ENCODE data around the gene SPTBN5.

SPTBN5 gene

GRCh38 chr15:41887161-41887560 is 6.7 kb downstream of the SPTBN5 start:
- H3K4me1 ChIP-seq (ENCODE audit: low read length), result 0 out of 2 replicates have a peak, but pooled peaks cover 2% of the 10 kb centered on the region
- H3K79me2 ChIP-seq (ENCODE audit: low read length), result no peaks in the 10 kb centered on the region
- no peaks in the 10 kb centered on the region for H3F3A ChIP-seq (ENCODE audit: insufficient read depth, low read length)
- DNase-seq, result no peak
- H3K27ac ChIP-seq (ENCODE audit: low read length), result no peak overlapping the region
- TF ChIP-seq EZH2phosphoT487 (IDR thresholded peaks at IDR 0.05; ENCODE audit: low read length) (no peak), CTCF (IDR thresholded peaks at IDR 0.05; ENCODE audit: low read length) (no peak), EZH2 (optimal IDR thresholded peaks at IDR 0.05; ENCODE audit: low read depth, low read length) (no peak)
- H3K9me2 ChIP-seq (replicated peaks; ENCODE audit: insufficient read depth, low read length), result no peaks in the 10 kb centered on the region
- no peaks in the 10 kb centered on the region for H4K20me1 ChIP-seq (ENCODE audit: insufficient read depth, low read length)
- H3K36me3 ChIP-seq (replicated peaks; ENCODE audit: insufficient read depth, low read length), result no peaks in the 10 kb centered on the region
- no peak overlapping the region for H3K4me3 ChIP-seq (ENCODE audit: low read length)
- no peak overlapping the region for H3K9ac ChIP-seq (ENCODE audit: low read length)
- no peak overlapping the region for H2AFZ ChIP-seq (ENCODE audit: low read length)
- no peak overlapping the region for H3K4me2 ChIP-seq (ENCODE audit: low read depth, low read length)
- H3K27me3 ChIP-seq (replicated peaks; ENCODE audit: insufficient read depth, low read length), result no peaks in the 10 kb centered on the region
- H3K9me3 ChIP-seq (replicated peaks; ENCODE audit: insufficient read depth, low read length), result no peaks in the 10 kb centered on the region

DNA sequence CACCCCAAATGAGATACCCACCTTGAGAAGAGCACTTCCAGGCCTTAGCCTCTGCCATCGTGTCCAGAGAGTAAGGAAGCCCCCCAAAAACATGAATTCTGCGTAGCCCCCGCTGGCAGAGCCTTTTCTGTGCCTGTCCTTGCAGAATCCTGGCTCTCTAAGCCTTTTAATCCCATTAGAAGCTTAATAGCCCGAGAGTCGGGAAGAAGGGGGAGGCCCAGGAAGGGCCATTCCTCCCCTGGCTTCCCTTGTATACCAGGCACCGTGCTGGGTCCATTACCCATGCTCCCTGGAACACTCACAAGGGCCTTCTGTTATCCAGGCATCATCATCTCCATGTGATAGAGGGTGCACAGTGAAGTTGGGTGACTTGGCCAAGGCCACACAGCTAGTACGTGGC is 7.1 kb downstream of the SPTBN5 start:
- 0 out of 2 replicates have a peak, but pooled peaks cover 2% of the 10 kb centered on the region for H3K4me1 ChIP-seq (ENCODE audit: low read length)
- H3K79me2 ChIP-seq (ENCODE audit: low read length), result no peaks in the 10 kb centered on the region
- H3K36me3 ChIP-seq (replicated peaks; ENCODE audit: insufficient read depth, low read length), result no peaks in the 10 kb centered on the region
- H3K27me3 ChIP-seq (replicated peaks; ENCODE audit: insufficient read depth, low read length), result no peaks in the 10 kb centered on the region
- no peak overlapping the region for H3K27ac ChIP-seq (ENCODE audit: low read length)
- H3K9me2 ChIP-seq (replicated peaks; ENCODE audit: insufficient read depth, low read length), result no peaks in the 10 kb centered on the region
- DNase-seq, result no peak
- no peak overlapping the region for H2AFZ ChIP-seq (ENCODE audit: low read length)
- H4K20me1 ChIP-seq (ENCODE audit: insufficient read depth, low read length), result no peaks in the 10 kb centered on the region
- H3K4me3 ChIP-seq (ENCODE audit: low read length), result no peak overlapping the region
- no peak overlapping the region for H3K4me2 ChIP-seq (ENCODE audit: low read depth, low read length)
- H3K9me3 ChIP-seq (replicated peaks; ENCODE audit: insufficient read depth, low read length), result no peaks in the 10 kb centered on the region
- no peak overlapping the region for H3K9ac ChIP-seq (ENCODE audit: low read length)
- no peaks in the 10 kb centered on the region for H3F3A ChIP-seq (ENCODE audit: insufficient read depth, low read length)
- TF ChIP-seq CTCF (IDR thresholded peaks at IDR 0.05; ENCODE audit: low read length) (no peak), EZH2 (optimal IDR thresholded peaks at IDR 0.05; ENCODE audit: low read depth, low read length) (no peak), EZH2phosphoT487 (IDR thresholded peaks at IDR 0.05; ENCODE audit: low read length) (no peak)

- Histone ChIP-seq H3K9me3 (replicated peaks; ENCODE audit: insufficient read depth, low read length) (no peaks in the 10 kb centered on the region), H3K4me1 (ENCODE audit: low read length) (0 out of 2 replicates have a peak, but pooled peaks cover 2% of the 10 kb centered on the region), H3K9ac (ENCODE audit: low read length) (no peak overlapping the region), H3K36me3 (replicated peaks; ENCODE audit: insufficient read depth, low read length) (no peaks in the 10 kb centered on the region), H3K79me2 (ENCODE audit: low read length) (no peaks in the 10 kb centered on the region), H2AFZ (ENCODE audit: low read length) (no peak overlapping the region), H3K4me3 (ENCODE audit: low read length) (no peak overlapping the region), H3K4me2 (ENCODE audit: low read depth, low read length) (no peak overlapping the region), H3F3A (ENCODE audit: insufficient read depth, low read length) (no peaks in the 10 kb centered on the region), H4K20me1 (ENCODE audit: insufficient read depth, low read length) (no peaks in the 10 kb centered on the region), H3K27ac (ENCODE audit: low read length) (no peak overlapping the region), H3K27me3 (replicated peaks; ENCODE audit: insufficient read depth, low read length) (no peaks in the 10 kb centered on the region; the same call in 1 of the 2 replicates), H3K9me2 (replicated peaks; ENCODE audit: insufficient read depth, low read length) (no peaks in the 10 kb centered on the region)
- no peak for DNase-seq
- TF ChIP-seq EZH2 (optimal IDR thresholded peaks at IDR 0.05; ENCODE audit: low read depth, low read length), result no peak
Measured at GRCh38 chr15:41885841-41886240, 8.0 kb downstream of the SPTBN5 start.

DNA sequence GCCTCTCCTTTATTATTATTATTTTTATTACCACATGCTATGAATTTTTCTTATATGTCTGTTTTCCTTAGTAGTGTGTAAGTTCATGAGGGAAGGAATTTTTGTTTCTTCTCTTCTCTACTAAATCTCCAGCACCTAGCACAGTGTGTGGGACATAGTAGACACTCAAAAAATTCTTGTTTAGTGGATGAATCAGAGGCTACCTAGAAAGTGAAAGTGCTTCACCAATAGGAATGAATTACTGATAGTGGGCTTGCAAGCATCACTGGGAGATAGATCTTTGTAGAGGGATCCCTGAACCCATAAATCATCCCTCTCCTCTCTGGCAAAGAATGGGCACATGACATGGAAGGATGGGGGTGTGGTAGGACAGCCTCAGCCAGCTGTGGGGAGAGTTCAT is 8.5 kb downstream of the SPTBN5 start:
- H3K27ac ChIP-seq (ENCODE audit: low read length), result no peak overlapping the region
- H3K4me2 ChIP-seq (ENCODE audit: low read depth, low read length), result no peak overlapping the region
- H3K4me3 ChIP-seq (ENCODE audit: low read length), result no peak overlapping the region
- TF ChIP-seq EZH2 (optimal IDR thresholded peaks at IDR 0.05; ENCODE audit: low read depth, low read length), result no peak
- no peak for TF ChIP-seq CTCF (IDR thresholded peaks at IDR 0.05; ENCODE audit: low read length)
- TF ChIP-seq EZH2phosphoT487 (IDR thresholded peaks at IDR 0.05; ENCODE audit: low read length), result no peak
- H4K20me1 ChIP-seq (ENCODE audit: insufficient read depth, low read length), result no peaks in the 10 kb centered on the region
- no peaks in the 10 kb centered on the region for H3K36me3 ChIP-seq (replicated peaks; ENCODE audit: insufficient read depth, low read length)
- no peaks in the 10 kb centered on the region for H3K79me2 ChIP-seq (ENCODE audit: low read length)
- 0 out of 2 replicates have a peak, but pooled peaks cover 2% of the 10 kb centered on the region for H3K4me1 ChIP-seq (ENCODE audit: low read length)
- no peak for DNase-seq
- no peaks in the 10 kb centered on the region for H3K9me3 ChIP-seq (replicated peaks; ENCODE audit: insufficient read depth, low read length)
- H3F3A ChIP-seq (ENCODE audit: insufficient read depth, low read length), result no peaks in the 10 kb centered on the region
- H3K9me2 ChIP-seq (replicated peaks; ENCODE audit: insufficient read depth, low read length), result no peaks in the 10 kb centered on the region
- H3K27me3 ChIP-seq (replicated peaks; ENCODE audit: insufficient read depth, low read length), result no peaks in the 10 kb centered on the region; the same call in 1 of the 2 replicates
- no peak overlapping the region for H3K9ac ChIP-seq (ENCODE audit: low read length)
- H2AFZ ChIP-seq (ENCODE audit: low read length), result no peak overlapping the region

Data from MM.1S (cell line).